Heart left ventricle (tissue), 16 donors: ENCODE measurements around the gene RILPL1. TPM values are rescaled to one million over a fixed set of nuclear protein-coding genes. Genes with fewer than 3 reads are reported as not detected.

ENCODE experiments used
- ATAC-seq, 4 donors: fragments of 200-7000 bp; cut with Tn5 transposase; one replicate each; pipeline ENCODE4 v1.9.1; 2020 to 2022; ENCODE audit warnings: moderate library complexity in 4 of 4, mild to moderate bottlenecking in 3 of 4, moderate number of reproducible peaks in 1 of 4
- DNase-seq, 5 donors: peaks; one replicate each; pipeline ENCODE4 v3.0.0-alpha.2; 2020
- H3K27ac ChIP-seq, 12 donors: fragments of 200-600 bp; sonication (generic) in 4 of 12; one replicate each; pipeline versions ENCODE4 v1.5.0 to v1.8.0; 2016 to 2022; ENCODE audit warnings: mild to moderate bottlenecking in 2 of 12
- H3K27me3 ChIP-seq, 9 donors: fragments of 200-600 bp; sonication (generic) in 2 of 9; one replicate each; pipeline versions ENCODE4 v1.5.1 to v1.8.0; 2016 to 2022; ENCODE audit warnings: mild to moderate bottlenecking in 3 of 9
- H3K36me3 ChIP-seq, 9 donors: fragments of 200-600 bp; sonication (generic) in 2 of 9; one replicate each; pipeline versions ENCODE4 v1.5.0 to v1.8.0; 2018 to 2022; ENCODE audit warnings: mild to moderate bottlenecking in 2 of 9
- H3K4me1 ChIP-seq, 12 donors: fragments of 200-600 bp; sonication (generic) in 4 of 12; one replicate each; pipeline versions ENCODE4 v1.5.0 to v1.8.0; 2016 to 2022; ENCODE audit warnings: mild to moderate bottlenecking in 3 of 12
- H3K4me3 ChIP-seq, 12 donors: fragments of 200-600 bp; sonication (generic) in 4 of 12; one replicate each; pipeline versions ENCODE4 v1.5.0 to v1.8.0; 2017 to 2022; ENCODE audit warnings: mild to moderate bottlenecking in 9 of 12, moderate library complexity in 4 of 12
- H3K9me3 ChIP-seq, 12 donors: fragments of 200-600 bp; sonication (generic) in 4 of 12; one replicate each; pipeline versions ENCODE4 v1.5.0 to v1.8.0; 2016 to 2022; ENCODE audit warnings: mild to moderate bottlenecking in 1 of 12
- CTCF ChIP-seq, 12 donors: fragments of 200-600 bp; sonication (generic) in 4 of 12; IDR thresholded peaks; one replicate each; pipeline versions ENCODE4 v1.5.0 to v1.8.0; 2018 to 2022; ENCODE audit warnings: antibody characterized with exemption in 12 of 12, mild to moderate bottlenecking in 5 of 12
- POLR2A ChIP-seq, 2 donors: fragments of 450-650 bp; IDR thresholded peaks; one replicate each; pipeline ENCODE4 v1.6.1; 2017; ENCODE audit warnings: antibody characterized with exemption in 2 of 2, mild to moderate bottlenecking in 2 of 2, moderate library complexity in 2 of 2
- WGBS, 4 donors: extraction: QIAGEN DNeasy Blood & Tissue Kit in 2 of 4; methylation state at CpG; one replicate each; pipeline versions ENCODE4 v1.1.5 to v1.1.7; 2013 to 2018; 5-methylcytosine and 5-hydroxymethylcytosine counted together
- intact Hi-C, 10 donors: fragments of 100-400 bp; cut with DNase I; formaldehyde crosslinking; loops; one replicate each; pipeline versions ENCODE4 v1.11.1 to v1.14.2; 2022
- microRNA-seq, 4 donors: library from miRNA; unstranded; fragments of <30 nt; microRNA quantifications; one replicate each; pipeline versions ENCODE4 to v1.2.0, GENCODE V29; 2017 to 2020
- polyA plus RNA-seq, 2 donors: library from polyadenylated mRNA; stranded (reverse); fragments of 200-250 nt; gene quantifications; one replicate each; pipeline ENCODE4 v1.2.3, GENCODE V29; 2013
- total RNA-seq, 9 donors: library from RNA; depleted of rRNA in 2 of 9; stranded (reverse); fragments of >200 nt in 2 of 9; fragmentation: NEBNext Ultra II Directional in 3 of 9; extraction: Animal tissue kit (Norgen Biotek cat#: 25700) in 3 of 9; gene quantifications; one replicate each; pipeline versions ENCODE4 v1.1.0 to v1.2.4, GENCODE V29; 2016 to 2023
- donor health status: ischemic (EF 13 %, LVEDD 7.1; RV severe dilation, severe dysfunction).
- donor health status: healthy with polysubstance abuse.
- donor health status: DM: no; HTN: yes; CAD: no.
- donor health status: DM: no; HTN: no; CAD: no.
- donor health status: ischemic (EF 25% LVEDD 6.9; RV normal size, moderate dysfunction).
- donor health status: ischemic (EF 25% LVEDD 5.7; RV mildly dilated, moderate dysfunction).
- donor health status: healthy.
- donor health status: DM: yes; HTN: yes; CAD: no.
- donor health status: ischemic (EF 35%, LVEDD 5.7; RV mildly dilated, moderate dysfunction).
- donor health status: nonischemic (EF 11% LVEDD 7.7; RV severe dilation, severe dysfunction).
- donor health status: DM: yes; HTN: yes; CAD: no.
- donor health status: PGD.
- donor health status: ischemic (EF 29% LVEDD 5.4; RV normal size, mild dysfunction).
- donor health status: nonischemic (EF 23%, LVEDD 6.1; RV moderate dilation, normal function).

RILPL1 gene
- total and polyA plus RNA-seq, 11 donors, result 64.1 to 119 (median 79.4) TPM

GRCh38 chr12:123428591-123428990 is 104.9 kb downstream of the RILPL1 start:
- Histone ChIP-seq H3K27me3 (no peaks in the 10 kb centered on the region), H3K36me3 (peaks cover 0 to 66% (median 45%) of the 10 kb centered on the region in 9 donors), H3K4me1 (peaks cover 0 to 23% (median 8%) of the 10 kb centered on the region in 12 donors), H3K4me3 (no peak overlapping the region), H3K27ac (no peak overlapping the region), H3K9me3 (no peaks in the 10 kb centered on the region)
- intact Hi-C loops, result loop anchor here in 1 of 10 donors (5.0 kb wide), 1 partner anchor 39 kb away; no protein-coding TSS in a partner anchor
- WGBS, 4 donors, result 94 to 96% (median 94%) methylated on average over 6 of the region's 6 CpGs
- no peak for TF ChIP-seq POLR2A (IDR thresholded peaks at IDR 0.05)
- TF ChIP-seq CTCF (IDR thresholded peaks at IDR 0.05), result no peak
- no peak for DNase-seq
- no peak for ATAC-seq

- peaks cover 0 to 10% (median 0%) of the 10 kb centered on the region in 12 donors for H3K4me1 ChIP-seq
- DNase-seq (no peak), ATAC-seq (no peak)
- no peaks in the 10 kb centered on the region for H3K9me3 ChIP-seq
- H3K27ac ChIP-seq, result peak overlapping the region in 1 of 12 donors; percentile 18
- H3K27me3 ChIP-seq, result no peaks in the 10 kb centered on the region
- 95 to 99% (median 98%) methylated on average over 8 of the region's 8 CpGs for WGBS, 4 donors
- no peak for TF ChIP-seq CTCF (IDR thresholded peaks at IDR 0.05)
- no peak for TF ChIP-seq POLR2A (IDR thresholded peaks at IDR 0.05)
- intact Hi-C loops, result loop anchor here in 1 of 10 donors (5.0 kb wide), 1 partner anchor 40 kb away; no protein-coding TSS in a partner anchor
- H3K4me3 ChIP-seq, result no peak overlapping the region
- H3K36me3 ChIP-seq, result peaks cover 0 to 78% (median 59%) of the 10 kb centered on the region in 9 donors
Measured at GRCh38 chr12:123427036-123427769, 106.3 kb downstream of the RILPL1 start.

GRCh38 chr12:123421314-123421713 is 112.2 kb downstream of the RILPL1 start:
- no peak for DNase-seq
- TF ChIP-seq POLR2A (IDR thresholded peaks at IDR 0.05) (no peak), CTCF (IDR thresholded peaks at IDR 0.05) (no peak)
- Histone ChIP-seq H3K27ac (no peak overlapping the region), H3K36me3 (peaks cover 0 to 76% (median 53%) of the 10 kb centered on the region in 9 donors), H3K27me3 (no peaks in the 10 kb centered on the region), H3K9me3 (no peaks in the 10 kb centered on the region), H3K4me3 (no peak overlapping the region), H3K4me1 (no peaks in the 10 kb centered on the region)
- 94 to 100% (median 97%) methylated on average over 2 of the region's 2 CpGs for WGBS, 4 donors
- intact Hi-C loops, result no loop called here
- ATAC-seq, result no peak

Small RNA genes lying within 50 kb of the gene (microRNA-seq; reads per million reads assigned to microRNA genes)
- gene MIR3908, result 0 reads per million in 4 donors

Other genes starting within 250 kb of the RILPL1 start
- 10 to 100 TPM; 17.2 to 33.8 (median 27.9) TPM for gene SBNO1, start 168.9 kb downstream of the RILPL1 start, total RNA-seq
- 10 to 100 TPM in 1 of 2 donors, 1 to 10 TPM in 1; 6.3 to 12.3 TPM for gene SBNO1, start 168.9 kb downstream of the RILPL1 start, polyA plus RNA-seq
- gene KMT5A, start 149.6 kb downstream of the RILPL1 start, total RNA-seq, result 10 to 100 TPM; 26.8 to 37.7 (median 28.7) TPM
- 10 to 100 TPM; 14.3 to 30.6 TPM for gene KMT5A, start 149.6 kb downstream of the RILPL1 start, polyA plus RNA-seq
- 1 to 10 TPM; 1.6 to 3.4 (median 2.1) TPM for gene RILPL2, start 97.0 kb downstream of the RILPL1 start, total RNA-seq
- 1 to 10 TPM; 2.2 to 3.2 TPM for gene RILPL2, start 97.0 kb downstream of the RILPL1 start, polyA plus RNA-seq
- 10 to 100 TPM; 18.5 to 27.4 (median 20.0) TPM for gene SNRNP35, start 75.6 kb downstream of the RILPL1 start, total RNA-seq
- 10 to 100 TPM; 26.2 to 72.8 TPM for gene SNRNP35, start 75.6 kb downstream of the RILPL1 start, polyA plus RNA-seq
- 100 to 1,000 TPM in 8 of 9 donors, 10 to 100 TPM in 1; 91.2 to 185 (median 161) TPM for gene TMED2, start 50.8 kb upstream of the RILPL1 start, total RNA-seq
- 100 to 1,000 TPM in 1 of 2 donors, 10 to 100 TPM in 1; 34.9 to 238 TPM for gene TMED2, start 50.8 kb upstream of the RILPL1 start, polyA plus RNA-seq
- gene DDX55, start 68.4 kb upstream of the RILPL1 start, total RNA-seq, result 10 to 100 TPM in 1 of 9 donors, 1 to 10 TPM in 8; 3.9 to 15.3 (median 5.1) TPM
- gene DDX55, start 68.4 kb upstream of the RILPL1 start, polyA plus RNA-seq, result 1 to 10 TPM; 6.0 to 6.4 TPM
- gene EIF2B1, start 100.0 kb upstream of the RILPL1 start, total RNA-seq, result 100 to 1,000 TPM in 1 of 9 donors, 10 to 100 TPM in 8; 24.6 to 109 (median 31.5) TPM
- 10 to 100 TPM; 17.0 to 28.5 TPM for gene EIF2B1, start 100.0 kb upstream of the RILPL1 start, polyA plus RNA-seq
- gene GTF2H3, start 100.1 kb upstream of the RILPL1 start, total RNA-seq, result 10 to 100 TPM; 11.0 to 21.9 (median 14.3) TPM
- 1 to 10 TPM; 3.5 to 8.7 TPM for gene GTF2H3, start 100.1 kb upstream of the RILPL1 start, polyA plus RNA-seq
- gene TCTN2, start 137.4 kb upstream of the RILPL1 start, total RNA-seq, result 1 to 10 TPM; 3.5 to 5.7 (median 4.5) TPM
- 1 to 10 TPM; 1.3 to 5.5 TPM for gene TCTN2, start 137.4 kb upstream of the RILPL1 start, polyA plus RNA-seq
- gene ATP6V0A2, start 178.6 kb upstream of the RILPL1 start, total RNA-seq, result 10 to 100 TPM in 7 of 9 donors, 1 to 10 TPM in 2; 7.6 to 15.2 (median 11.8) TPM
- gene ATP6V0A2, start 178.6 kb upstream of the RILPL1 start, polyA plus RNA-seq, result 1 to 10 TPM; 4.3 to 8.4 TPM
- under 1 TPM in 5 of 9 donors, not detected in 4; 0.11 to 0.45 (median 0.27) TPM for gene DNAH10, start 228.6 kb upstream of the RILPL1 start, total RNA-seq
- gene DNAH10, start 228.6 kb upstream of the RILPL1 start, polyA plus RNA-seq, result under 1 TPM; 0.04 to 0.11 TPM